GM18499 (cell line): ENCODE results near the gene POLR1B.

ENCODE experiments used
- ATAC-seq: cut with Tn5 transposase; IDR thresholded peaks from one replicate; pipeline ENCODE4 v1.9.1; 2021; ENCODE audit warnings: moderate number of reproducible peaks; ENCODE audit not compliant: insufficient read depth, unreplicated experiment

Gene POLR1B

GRCh38 chr2:112626604-112627059 lies 84.4 kb downstream of the POLR1B start:
- ATAC-seq: no peak
